ENCODE measurements around the gene ENAM. TPM values are rescaled to one million over a fixed set of nuclear protein-coding genes. Genes with fewer than 3 reads are reported as not detected.

Gene ENAM
- polyA plus RNA-seq, 1 donor (not counting 4 experiments of a cell fraction or from before 2014, with no cell fraction given), result not detected

- Histone ChIP-seq H2AFZ (ENCODE audit: control insufficient read depth, low read length) (no peak overlapping the region), H3K4me3 (ENCODE audit: control insufficient read depth in 2 of 3, extremely low read depth in 1 of 3, insufficient read depth in 2 of 3, low read depth in 1 of 3, low read length in 3 of 3) (no peak overlapping the region), H3K27me3 (ENCODE audit: control insufficient read depth, extremely low read depth, insufficient read depth, low read length) (no peaks in the 10 kb centered on the region), H3K79me2 (ENCODE audit: control insufficient read depth, insufficient read depth, low read length) (no peaks in the 10 kb centered on the region), H4K20me1 (ENCODE audit: control insufficient read depth, extremely low read depth, insufficient read depth, low read length) (no peaks in the 10 kb centered on the region), H3K9ac (ENCODE audit: control insufficient read depth, extremely low read depth, insufficient read depth, low read length) (no peak overlapping the region), H3K36me3 (ENCODE audit: control insufficient read depth in 2 of 2, extremely low read depth in 1 of 2, insufficient read depth in 2 of 2, low read length in 2 of 2) (no peaks in the 10 kb centered on the region), H3K4me1 (ENCODE audit: control insufficient read depth, extremely low read depth, insufficient read depth, low read length) (no peaks in the 10 kb centered on the region), H3K27ac (ENCODE audit: control insufficient read depth, insufficient read depth, low read length) (no peak overlapping the region), H3K4me2 (ENCODE audit: control insufficient read depth, extremely low read depth, insufficient read depth, low read depth, low read length) (no peak overlapping the region), H3K9me1 (ENCODE audit: control insufficient read depth, extremely low read depth, insufficient read depth, low read length) (no peaks in the 10 kb centered on the region), H3K9me3 (ENCODE audit: control insufficient read depth, low read depth, low read length) (no peaks in the 10 kb centered on the region)
- no peak for TF ChIP-seq EZH2 (IDR thresholded peaks at IDR 0.05; ENCODE audit: low read length)
- no peak for TF ChIP-seq CTCF (optimal IDR thresholded peaks at IDR 0.05 in 1 of 3, IDR thresholded peaks at IDR 0.05 in 1 of 3, conservative IDR thresholded peaks at IDR 0.05 in 1 of 3; ENCODE audit: extremely low read depth in 1 of 3, insufficient read depth in 2 of 3, low read length in 3 of 3)
- DNase-seq (ENCODE audit: low read depth, low spot score), result no peak
- FAIRE-seq, result no peak
- dilution Hi-C loops (cut with MboI; ENCODE audit: extremely low pct_ligation_motif_present, low sequenced_read_pairs), result no loop called here
Observed at GRCh38 chr4:70678383-70678999, 49.9 kb downstream of the ENAM start.

- H3K9me1 ChIP-seq (ENCODE audit: control insufficient read depth, extremely low read depth, insufficient read depth, low read length), result no peaks in the 10 kb centered on the region
- dilution Hi-C loops (cut with MboI; ENCODE audit: extremely low pct_ligation_motif_present, low sequenced_read_pairs), result no loop called here
- H3K79me2 ChIP-seq (ENCODE audit: control insufficient read depth, insufficient read depth, low read length), result no peaks in the 10 kb centered on the region
- no peak overlapping the region for H3K9ac ChIP-seq (ENCODE audit: control insufficient read depth, extremely low read depth, insufficient read depth, low read length)
- TF ChIP-seq CTCF (optimal IDR thresholded peaks at IDR 0.05 in 1 of 3, IDR thresholded peaks at IDR 0.05 in 1 of 3, conservative IDR thresholded peaks at IDR 0.05 in 1 of 3; ENCODE audit: extremely low read depth in 1 of 3, insufficient read depth in 2 of 3, low read length in 3 of 3) (no peak), EZH2 (IDR thresholded peaks at IDR 0.05; ENCODE audit: low read length) (no peak)
- no peaks in the 10 kb centered on the region for H3K9me3 ChIP-seq (ENCODE audit: control insufficient read depth, low read depth, low read length)
- H3K4me1 ChIP-seq (ENCODE audit: control insufficient read depth, extremely low read depth, insufficient read depth, low read length), result no peaks in the 10 kb centered on the region
- no peak overlapping the region for H2AFZ ChIP-seq (ENCODE audit: control insufficient read depth, low read length)
- H3K36me3 ChIP-seq (ENCODE audit: control insufficient read depth in 2 of 2, extremely low read depth in 1 of 2, insufficient read depth in 2 of 2, low read length in 2 of 2), result no peaks in the 10 kb centered on the region
- FAIRE-seq, result no peak
- H3K4me2 ChIP-seq (ENCODE audit: control insufficient read depth, extremely low read depth, insufficient read depth, low read depth, low read length), result no peak overlapping the region
- H3K27ac ChIP-seq (ENCODE audit: control insufficient read depth, insufficient read depth, low read length), result no peak overlapping the region
- H3K27me3 ChIP-seq (ENCODE audit: control insufficient read depth, extremely low read depth, insufficient read depth, low read length), result no peaks in the 10 kb centered on the region
- no peak for DNase-seq (ENCODE audit: low read depth, low spot score)
- H4K20me1 ChIP-seq (ENCODE audit: control insufficient read depth, extremely low read depth, insufficient read depth, low read length), result no peaks in the 10 kb centered on the region
- H3K4me3 ChIP-seq (ENCODE audit: control insufficient read depth in 2 of 3, extremely low read depth in 1 of 3, insufficient read depth in 2 of 3, low read depth in 1 of 3, low read length in 3 of 3), result no peak overlapping the region
Observed at GRCh38 chr4:70680934-70681333, 52.4 kb downstream of the ENAM start.
